Stimulated activated CD4-positive, alpha-beta T cell treated with anti-CD3 and anti-CD28 coated beads, TNF-alpha, amount 100 ng/mL, for 24 hours (primary cell): Measurements from ENCODE around the gene SYNE1.
"Not testable (repeated sequence)": the region's sequence is repeated elsewhere in the genome, so short reads cannot be mapped to it uniquely, and the experiment has no call there.

Experiments used
- DNase-seq, 3 experiments: peaks; one replicate each; pipeline ENCODE4 v3.0.0-alpha.2; 2020; ENCODE audit warnings: low read depth in 3 of 3

Gene SYNE1

DNA sequence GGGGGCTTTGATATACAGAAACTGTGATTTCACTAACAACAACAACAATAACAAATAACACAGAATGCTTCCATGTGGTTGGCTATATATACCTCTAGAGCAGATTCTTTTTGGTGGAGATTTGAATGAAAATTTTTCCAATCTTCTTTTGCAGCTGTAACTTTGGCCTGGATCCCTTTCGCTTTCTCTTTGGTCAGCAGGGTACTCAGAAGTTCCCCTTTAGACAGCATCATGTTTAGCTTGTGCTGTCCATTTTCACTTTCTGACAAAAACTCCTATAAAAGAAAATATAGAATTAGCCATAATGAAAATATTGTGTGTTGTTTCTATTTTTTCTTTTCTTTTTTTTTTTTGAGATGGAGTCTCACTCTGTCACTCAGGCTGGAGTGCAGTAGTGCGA is 264.2 kb downstream of the SYNE1 start:
- DNase-seq: no peak

- DNase-seq: no peak
Observed at GRCh38 chr6:152371775-152372174, 265.4 kb downstream of the SYNE1 start.

GRCh38 chr6:152368751-152369624 is 268.2 kb downstream of the SYNE1 start:
- DNase-seq: no peak

GRCh38 chr6:152364866-152365265 is 272.3 kb downstream of the SYNE1 start:
- DNase-seq: no peak

DNA sequence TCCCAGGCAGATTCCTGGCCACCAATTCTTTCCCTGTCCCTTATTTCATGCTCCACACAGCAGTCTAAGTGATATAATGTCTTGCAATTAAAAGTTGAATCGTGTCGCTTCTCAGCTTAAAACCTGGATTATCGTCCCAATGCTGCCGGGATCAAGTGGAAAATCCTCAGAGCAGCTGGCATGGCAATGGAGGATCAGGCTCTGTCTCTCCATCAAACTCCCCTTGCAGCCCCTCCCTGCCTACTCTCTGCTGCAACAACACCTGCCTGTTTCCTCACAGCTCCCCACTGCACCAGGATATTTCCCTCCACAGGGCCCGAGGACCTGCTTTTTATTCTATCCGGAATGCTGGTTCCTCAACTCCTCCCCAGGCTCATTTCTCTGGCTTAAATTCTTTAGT is 277.1 kb downstream of the SYNE1 start:
- DNase-seq: no peak

DNA sequence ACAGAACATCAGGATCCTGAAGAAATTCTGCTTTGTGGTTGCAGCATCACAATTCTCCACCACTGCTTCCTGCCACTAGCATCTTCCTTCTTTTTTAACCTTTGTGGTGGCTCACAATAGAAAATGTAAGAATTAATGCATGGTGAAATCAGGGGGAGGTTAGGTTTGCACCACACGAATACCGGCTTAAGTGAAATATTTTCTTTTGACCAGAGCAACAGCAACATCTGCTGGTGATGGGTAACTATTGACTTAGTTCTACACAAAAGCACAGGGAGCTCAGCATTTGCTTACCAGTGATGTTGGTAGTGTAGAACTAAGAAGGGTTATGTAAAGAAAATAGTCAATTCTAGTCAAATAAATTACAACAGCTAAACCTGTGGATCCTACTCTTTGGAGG is 280.5 kb downstream of the SYNE1 start:
- no peak for DNase-seq

DNA sequence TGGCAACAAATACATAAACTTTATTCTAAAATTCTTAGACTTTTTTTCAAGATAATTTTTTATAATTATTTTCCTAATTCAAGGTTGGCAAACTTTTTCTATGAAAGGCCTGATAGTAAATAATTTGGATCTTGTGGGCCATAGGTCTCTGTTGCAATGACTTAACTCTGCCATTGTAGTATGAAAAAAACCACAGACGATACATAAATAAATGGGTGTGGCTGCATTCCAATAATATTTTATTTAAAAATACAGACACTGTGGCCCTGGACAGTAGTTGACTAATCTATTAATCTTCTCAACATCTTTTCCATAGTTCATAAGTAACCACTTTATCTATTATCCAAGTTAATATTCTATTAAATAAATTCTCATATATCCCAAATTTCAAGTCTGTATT is 281.1 kb downstream of the SYNE1 start:
- DNase-seq: no peak

- no peak for DNase-seq
Observed at GRCh38 chr6:152355166-152355565, 282.0 kb downstream of the SYNE1 start.

- DNase-seq: no peak
Observed at GRCh38 chr6:152353440-152353839, 283.7 kb downstream of the SYNE1 start.

- DNase-seq: no peak
Observed at GRCh38 chr6:152351742-152352141, 285.4 kb downstream of the SYNE1 start.

DNA sequence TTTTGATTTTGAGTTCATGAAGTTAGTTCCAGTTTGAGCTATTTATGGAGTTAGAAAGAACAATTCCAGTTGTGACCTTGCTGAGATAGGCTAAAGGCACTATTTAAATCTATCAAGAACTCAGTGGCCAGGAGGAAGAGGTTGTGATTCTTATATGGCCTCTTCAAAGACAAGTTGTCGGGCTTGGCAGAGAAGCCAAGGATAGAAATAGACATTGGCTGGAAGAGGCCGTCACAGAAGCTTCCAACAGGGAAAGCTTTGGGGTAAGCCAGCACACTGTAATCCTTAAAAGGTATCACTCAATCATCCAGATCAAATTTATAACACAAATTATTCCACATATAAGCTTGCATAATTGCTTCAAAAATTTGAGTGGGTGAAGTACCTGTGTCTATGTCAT is 286.1 kb downstream of the SYNE1 start:
- DNase-seq: no peak

GRCh38 chr6:152348116-152348515 is 289.0 kb downstream of the SYNE1 start:
- no peak for DNase-seq

- DNase-seq: no peak
Observed at GRCh38 chr6:152343735-152344360, 293.3 kb downstream of the SYNE1 start.

DNA sequence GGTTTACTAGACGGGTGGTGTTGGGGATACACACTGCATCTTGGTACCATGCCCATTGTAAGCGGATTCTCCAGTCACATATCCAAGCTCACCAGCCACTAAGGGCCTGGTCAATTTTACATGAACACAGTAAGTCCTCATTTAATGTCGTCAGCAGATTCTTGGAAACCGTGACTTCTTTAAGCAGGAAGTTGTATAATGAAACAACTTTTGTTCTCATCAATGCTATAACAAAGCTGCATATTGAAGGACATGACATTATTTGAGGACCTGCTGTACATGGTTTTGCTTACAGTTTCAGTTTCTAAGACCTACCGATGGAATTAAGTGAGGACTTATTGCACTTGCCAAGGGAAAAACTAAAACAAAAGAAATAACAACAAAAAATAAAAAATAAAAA is 295.6 kb downstream of the SYNE1 start:
- DNase-seq: no peak

DNA sequence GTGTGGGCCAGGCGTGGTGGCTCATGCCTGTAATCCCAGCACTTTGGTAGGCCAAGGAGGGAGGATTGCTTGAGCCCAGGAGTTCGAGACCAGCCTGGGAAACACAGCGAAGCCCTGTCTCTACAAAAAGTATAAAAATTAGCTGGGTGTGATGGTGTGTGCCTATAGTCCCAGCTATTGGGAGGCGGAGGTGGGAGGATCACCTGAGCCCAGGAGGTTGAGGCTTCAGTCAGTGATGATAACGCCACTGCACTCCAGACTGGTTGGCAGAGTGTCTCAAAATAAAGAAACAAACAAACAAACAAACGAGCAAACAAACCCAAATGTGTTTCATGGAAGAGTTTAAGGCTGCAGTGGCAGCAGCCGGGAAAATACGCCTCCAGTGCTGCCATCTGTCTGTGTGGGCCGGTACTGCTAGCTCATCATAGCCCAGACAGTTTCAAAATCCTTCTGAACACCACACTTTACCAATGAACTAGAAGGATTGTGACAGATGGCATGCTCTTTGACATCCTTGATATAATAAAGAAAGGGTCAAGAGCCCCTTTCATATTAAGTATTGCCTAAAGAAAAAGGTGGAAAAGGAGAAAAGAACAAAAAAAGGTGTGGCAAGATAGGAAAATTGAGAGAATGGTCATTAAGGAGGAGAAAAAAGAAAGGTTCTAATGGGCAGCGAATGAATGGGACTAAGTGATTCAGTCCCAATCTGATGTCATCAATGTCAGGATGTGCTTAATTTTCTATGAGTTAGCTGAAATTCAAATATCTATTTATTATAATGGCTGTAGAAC is 298.6 kb downstream of the SYNE1 start:
- DNase-seq: peak; percentile 24 to 49 (median 32)

DNA sequence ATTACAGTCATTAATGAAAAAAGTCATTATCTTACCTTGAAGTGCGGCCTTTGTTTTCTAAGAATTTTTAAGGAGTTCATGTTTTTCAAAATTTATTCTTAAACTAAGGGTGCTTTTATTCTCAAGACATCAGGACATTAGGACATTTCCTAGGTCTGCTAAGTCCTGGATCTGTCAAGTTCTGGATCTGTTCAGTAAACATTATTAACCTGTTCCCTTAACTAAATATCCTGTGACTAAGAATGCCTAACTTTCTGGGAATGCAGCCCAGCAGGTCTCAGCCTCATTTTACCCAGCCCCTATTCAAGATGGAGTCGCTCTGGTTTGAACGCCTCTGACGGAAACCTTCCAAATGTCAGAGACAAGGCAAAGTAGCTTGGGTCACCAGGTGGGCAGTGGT is 302.6 kb downstream of the SYNE1 start:
- DNase-seq: no peak

DNA sequence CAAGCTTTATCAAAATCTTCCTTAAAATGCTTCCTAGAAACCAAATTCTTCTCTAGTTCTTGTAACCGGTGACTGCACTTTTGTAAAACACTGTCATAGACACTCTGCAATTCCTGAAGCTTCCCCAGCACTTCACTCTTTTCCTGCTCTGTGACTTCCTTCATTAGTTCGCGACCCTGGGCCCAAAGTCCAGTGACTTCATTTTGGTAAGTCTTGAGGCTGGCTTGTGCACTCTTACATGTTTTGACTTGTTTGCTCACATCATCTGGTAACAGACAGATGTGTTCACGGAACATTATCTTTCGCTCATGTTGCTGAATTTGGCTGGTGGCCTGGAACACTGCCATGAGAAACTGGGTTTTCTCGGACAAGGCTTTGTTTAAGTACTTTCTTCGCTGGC is 306.2 kb downstream of the SYNE1 start:
- no peak for DNase-seq

DNA sequence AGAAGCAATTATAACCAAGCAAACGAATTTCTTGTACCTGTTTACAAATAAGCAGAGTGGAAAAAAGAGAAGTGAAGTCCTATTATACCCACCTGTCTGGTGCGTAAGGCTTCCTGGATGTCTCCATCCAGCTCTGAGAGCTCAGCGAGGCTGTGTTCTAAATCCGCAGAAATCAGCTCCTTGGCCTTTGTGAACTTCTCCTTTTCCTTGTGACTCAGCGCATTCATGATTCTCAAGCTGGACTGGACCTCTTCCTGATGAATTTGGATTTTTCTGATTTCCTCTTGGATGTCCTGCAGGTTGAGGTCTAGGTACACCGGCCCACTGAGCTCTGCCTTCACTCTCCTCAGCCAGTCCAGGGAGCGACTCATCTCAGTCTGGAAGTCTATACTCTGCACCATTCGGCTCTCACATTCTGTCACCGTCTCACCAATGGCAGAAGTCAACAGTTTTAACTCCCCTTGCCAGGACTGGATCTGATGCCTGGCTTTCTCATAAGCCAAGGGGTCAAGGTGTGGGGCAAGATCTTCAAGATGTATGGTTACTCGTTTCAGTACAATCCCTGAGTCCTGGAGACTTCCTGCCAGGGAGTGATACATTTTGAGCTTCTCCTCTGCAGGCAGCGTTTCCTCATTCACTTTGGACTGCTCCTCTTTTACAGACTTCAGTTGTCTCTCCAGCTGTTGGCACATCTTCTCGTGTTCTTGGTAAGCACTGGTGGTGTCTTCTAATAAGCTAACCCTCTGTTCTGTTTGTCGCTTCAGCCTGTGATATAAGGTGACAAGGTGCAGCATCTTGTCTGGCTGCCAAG is 307.3 kb downstream of the SYNE1 start:
- no peak for DNase-seq

DNA sequence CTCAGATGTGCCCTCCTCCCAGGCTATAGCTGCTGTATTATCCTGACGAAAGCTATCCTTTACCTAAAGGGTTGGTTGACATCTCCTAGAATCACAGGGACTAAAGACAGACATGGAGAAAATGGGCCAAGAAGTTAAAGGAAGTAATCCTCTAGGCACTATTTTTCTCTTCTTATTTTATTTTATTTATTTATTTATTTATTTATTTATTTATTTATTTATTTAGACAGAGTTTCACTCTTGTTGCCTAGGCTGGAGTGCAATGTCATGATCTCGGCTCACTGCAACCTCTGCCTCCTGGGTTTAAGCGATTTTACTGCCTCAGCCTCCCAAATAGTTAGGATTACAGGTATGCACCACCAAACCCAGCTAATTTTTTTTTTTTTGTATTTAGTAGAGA is 309.0 kb downstream of the SYNE1 start:
- DNase-seq: not testable (repeated sequence)

DNA sequence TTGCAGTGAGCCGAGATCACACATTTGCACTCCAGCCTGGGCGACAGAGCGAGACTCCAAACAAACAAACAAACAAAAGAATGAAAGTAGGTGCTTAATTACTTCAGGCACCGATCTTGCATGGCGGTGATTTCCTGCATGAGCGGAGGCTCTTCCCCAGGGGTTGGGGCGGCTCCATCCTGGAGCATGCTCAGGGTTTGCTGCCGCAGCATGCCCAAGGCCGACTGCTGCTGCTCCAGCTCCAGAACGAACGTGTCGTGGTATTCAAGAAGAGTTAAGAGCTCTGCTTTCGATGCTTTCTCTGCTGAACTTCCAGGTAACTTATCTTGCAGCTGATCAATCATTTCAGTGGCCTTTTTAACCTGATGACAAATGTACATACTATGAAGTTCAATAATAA is 313.8 kb downstream of the SYNE1 start:
- no peak for DNase-seq

DNA sequence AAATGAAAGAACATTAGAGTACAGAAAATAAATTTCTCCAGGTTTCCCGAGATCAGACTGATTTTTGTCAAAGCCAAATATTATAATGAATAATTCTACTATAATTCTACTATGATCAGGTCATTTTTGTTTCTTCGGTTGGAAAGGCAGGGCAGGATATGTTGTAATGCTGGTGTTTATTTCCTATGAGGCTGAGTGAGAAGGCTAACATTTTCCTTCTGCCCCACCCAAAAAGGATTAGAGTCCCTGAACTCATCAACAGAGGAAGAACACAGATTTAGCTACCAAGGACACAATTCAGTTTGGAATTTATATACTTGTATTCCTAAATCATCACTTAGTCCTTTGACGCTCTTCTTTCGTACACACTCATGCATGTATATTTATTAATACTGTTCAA is 318.9 kb downstream of the SYNE1 start:
- no peak for DNase-seq

DNA sequence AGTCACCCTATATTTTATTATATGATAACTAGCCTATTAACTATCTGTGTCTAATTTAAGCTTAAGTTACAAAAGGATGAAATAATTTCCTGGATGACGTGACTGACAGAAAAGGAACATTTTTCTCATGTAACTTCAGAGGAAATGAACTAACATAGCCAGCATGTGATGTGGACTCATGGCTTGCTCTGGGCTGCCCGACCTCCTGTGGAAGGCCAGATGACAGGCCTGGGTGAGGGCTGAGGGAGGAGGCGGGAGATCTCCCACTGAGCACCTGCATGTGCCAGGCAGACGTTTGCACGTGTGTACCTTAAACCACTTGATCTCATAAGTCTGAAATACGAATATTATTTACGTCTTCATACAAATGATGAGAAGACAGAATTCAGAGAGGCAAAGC is 321.1 kb downstream of the SYNE1 start:
- no peak for DNase-seq
